ENCODE measurements around the gene ANKFN1.

ANKFN1 gene

GRCh38 chr17:56144223-56144622 is 9.1 kb upstream of the ANKFN1 start:
- POLR2A ChIA-PET = no interaction called here
- DNase-seq (ENCODE audit: extremely low spot score) = no peak
- TF ChIP-seq CTCF (IDR thresholded peaks at IDR 0.05; ENCODE audit: control extremely low read depth, extremely low read depth, low read depth, missing control alignments) = no peak
- CTCF ChIA-PET = no interaction called here

GRCh38 chr17:56146534-56146933 is 6.7 kb upstream of the ANKFN1 start:
- ChIA-PET CTCF (no interaction called here), POLR2A (no interaction called here)
- DNase-seq (ENCODE audit: extremely low spot score) = no peak
- no peak for TF ChIP-seq CTCF (IDR thresholded peaks at IDR 0.05; ENCODE audit: control extremely low read depth, extremely low read depth, low read depth, missing control alignments)

GRCh38 chr17:56148333-56148732 is 4.9 kb upstream of the ANKFN1 start:
- no peak for DNase-seq (ENCODE audit: extremely low spot score)
- ChIA-PET CTCF (no interaction called here), POLR2A (no interaction called here)
- TF ChIP-seq CTCF (IDR thresholded peaks at IDR 0.05; ENCODE audit: control extremely low read depth, extremely low read depth, low read depth, missing control alignments) = no peak

GRCh38 chr17:56149266-56150036 is 3.8 kb upstream of the ANKFN1 start:
- CTCF ChIA-PET = interaction anchor here (1.3 kb wide), 1 partner anchor 14 kb away, joined by 3 read pairs; no protein-coding TSS in a partner anchor
- POLR2A ChIA-PET = no interaction called here
- TF ChIP-seq CTCF (IDR thresholded peaks at IDR 0.05; ENCODE audit: control extremely low read depth, extremely low read depth, low read depth, missing control alignments) = no peak
- DNase-seq (ENCODE audit: extremely low spot score) = no peak

- no peak for DNase-seq (ENCODE audit: extremely low spot score)
- POLR2A ChIA-PET = no interaction called here
- CTCF ChIA-PET = no interaction called here
- TF ChIP-seq CTCF (IDR thresholded peaks at IDR 0.05; ENCODE audit: control extremely low read depth, extremely low read depth, low read depth, missing control alignments) = no peak
Measured at GRCh38 chr17:56150649-56151048, 2.6 kb upstream of the ANKFN1 start.

GRCh38 chr17:56157845-56158244 is 4.6 kb downstream of the ANKFN1 start:
- CTCF ChIA-PET = interaction anchor here (1.2 kb wide), 1 partner anchor 12 kb away, joined by 3 read pairs; no protein-coding TSS in a partner anchor
- no peak for DNase-seq (ENCODE audit: extremely low spot score)
- POLR2A ChIA-PET = no interaction called here
- TF ChIP-seq CTCF (IDR thresholded peaks at IDR 0.05; ENCODE audit: control extremely low read depth, extremely low read depth, low read depth, missing control alignments) = no peak
